ENCODE data around the gene PLET1. TPM values are rescaled to one million over a fixed set of nuclear protein-coding genes. Genes with fewer than 3 reads are reported as not detected.

PLET1 gene
- total and polyA plus RNA-seq, 9 of the 15 experiments (the other 6 are each of a cell fraction or from before 2014, with no cell fraction given) = not detected

- H3K79me2 ChIP-seq (ENCODE audit: control insufficient read depth, insufficient read depth, low read length) = no peaks in the 10 kb centered on the region
- H3K27ac ChIP-seq (ENCODE audit: extremely low read depth, low read depth, low read length) = no peak overlapping the region
- BruUV-seq (replicated peaks) = no TSS peak
- ATAC-seq = no peak
- no peak for FAIRE-seq
- no peak overlapping the region for H3K9ac ChIP-seq (ENCODE audit: insufficient read depth in 1 of 2, low read depth in 2 of 2, low read length in 2 of 2)
- ChIA-PET CTCF (ENCODE audit: low intra/inter-chr PET ratio) (no interaction called here), POLR2A (interaction anchor here (0.5 to 1.1 kb wide), 2 partner anchors 8 to 9 kb away, joined by 3 read pairs; no protein-coding TSS in a partner anchor)
- H3K4me2 ChIP-seq (ENCODE audit: insufficient read depth, low read length) = no peak overlapping the region
- no peaks in the 10 kb centered on the region for H3K9me1 ChIP-seq (ENCODE audit: control insufficient read depth, insufficient read depth, low read length)
- no peaks in the 10 kb centered on the region for H3K4me1 ChIP-seq (replicated peaks in 1 of 2; ENCODE audit: control insufficient read depth in 2 of 2, insufficient read depth in 2 of 2, low read length in 2 of 2)
- no peaks in the 10 kb centered on the region for H3K9me3 ChIP-seq (replicated peaks; ENCODE audit: control insufficient read depth, insufficient read depth, low read depth, low read length)
- H2AFZ ChIP-seq (ENCODE audit: low read depth, low read length) = no peak overlapping the region
- no peaks in the 10 kb centered on the region for H3K36me3 ChIP-seq (ENCODE audit: control insufficient read depth, insufficient read depth, low read length)
- intact Hi-C loops (cut with micrococcal nuclease) (no loop called here), in situ Hi-C loops (cut with MboI) (no loop called here)
- TF ChIP-seq ZNF518B (CRISPR knock-in tag; IDR thresholded peaks at IDR 0.05) = no peak
- no peak for TF ChIP-seq XRCC5 (IDR thresholded peaks at IDR 0.05; ENCODE audit: low read depth, low read length)
- no peak for TF ChIP-seq KHSRP (IDR thresholded peaks at IDR 0.05)
- TF ChIP-seq MTF1 (CRISPR knock-in tag; IDR thresholded peaks at IDR 0.05; ENCODE audit: borderline replicate concordance) = no peak
- TF ChIP-seq CREM (IDR thresholded peaks at IDR 0.05; ENCODE audit: low read depth) = no peak
- TF ChIP-seq NR2F6 (CRISPR knock-in tag; IDR thresholded peaks at IDR 0.05) = no peak
- TF ChIP-seq FUS (optimal IDR thresholded peaks at IDR 0.05; ENCODE audit: low read depth, low read length) = no peak
- TF ChIP-seq SUPT5H (IDR thresholded peaks at IDR 0.05) = no peak
- no peak for TF ChIP-seq ZNF239 (CRISPR knock-in tag; IDR thresholded peaks at IDR 0.05)
- TF ChIP-seq ZKSCAN8 (CRISPR knock-in tag; IDR thresholded peaks at IDR 0.05) = no peak
- no peak for DNase-seq (ENCODE audit: extremely low read depth in 1 of 4, low spot score in 3 of 4)
- H3K4me3 ChIP-seq = no peak overlapping the region
- H3K27me3 ChIP-seq (ENCODE audit: control insufficient read depth in 2 of 2, insufficient read depth in 2 of 2, low read length in 2 of 2) = no peaks in the 10 kb centered on the region
- WGBS (ENCODE audit: insufficient coverage, low coverage, missing lambda C conversion rate) = 0% methylated on average over 2 of the region's 2 CpGs
- no peaks in the 10 kb centered on the region for H4K20me1 ChIP-seq (replicated peaks; ENCODE audit: control insufficient read depth, insufficient read depth, low read length)
These were observed 60.4 kb downstream of the PLET1 start for GRCh38 chr11:112200252-112200651.
